H1 (cell line): ENCODE measurements around the gene OSGEPL1. TPM values are rescaled to one million over a fixed set of nuclear protein-coding genes. Genes with fewer than 3 reads are reported as not detected.

Experiments used
- CBX5 ChIP-seq: fragments of 300-800, 300-1000 bp; sonication (generic); IDR thresholded peaks from 2 replicates; pipeline ENCODE4 v1.7.1; 2016; ENCODE audit warnings: antibody characterized with exemption, low read length, low read depth
- CHD2 ChIP-seq: IDR thresholded peaks from 2 replicates; pipeline ENCODE4 v1.6.1; 2012; ENCODE audit warnings: low read length, improper control_type of control experiment
- CREB1 ChIP-seq: IDR thresholded peaks from 2 replicates; pipeline ENCODE4 v1.6.1; 2012; ENCODE audit warnings: inconsistent platforms
- CTBP2 ChIP-seq: IDR thresholded peaks from 2 replicates; pipeline ENCODE4 v1.7.0; 2011; ENCODE audit warnings: borderline replicate concordance, mild to moderate bottlenecking, moderate library complexity, mixed read lengths, low read length; ENCODE audit not compliant: insufficient read depth, insufficient read length
- EP300 ChIP-seq, 2 experiments: IDR thresholded peaks; 1 replicate in 1 of 2; 2 replicates in 1 of 2; pipeline ENCODE4 v1.6.1; 2011 to 2012; ENCODE audit warnings: low read depth in 2 of 2, low read length in 2 of 2, mild to moderate bottlenecking in 2 of 2, borderline replicate concordance in 1 of 2, inconsistent platforms in 1 of 2, moderate library complexity in 1 of 2
- FOSL1 ChIP-seq: IDR thresholded peaks from 2 replicates; pipeline ENCODE4 v1.6.1; 2011; ENCODE audit warnings: mild to moderate bottlenecking, low read depth, low read length, moderate library complexity; ENCODE audit not compliant: insufficient read depth
- GTF2F1 ChIP-seq: IDR thresholded peaks from 2 replicates; pipeline ENCODE4 v1.6.1; 2012; ENCODE audit warnings: low read depth, low read length, improper control_type of control experiment, borderline replicate concordance
- HDAC2 ChIP-seq, 2 experiments: fragments of 300-600 bp in 1 of 2; sonication (generic) in 1 of 2; IDR thresholded peaks; 2 replicates each; pipeline ENCODE4 v1.6.1; 2011 to 2012; ENCODE audit warnings: low read depth in 2 of 2, low read length in 2 of 2, mild to moderate bottlenecking in 2 of 2, moderate library complexity in 2 of 2, borderline replicate concordance in 1 of 2, inconsistent platforms in 1 of 2
- JUND ChIP-seq: IDR thresholded peaks from 2 replicates; pipeline ENCODE4 v1.6.1; 2011; ENCODE audit warnings: mild to moderate bottlenecking, improper control_type of control experiment, low read length
- KDM1A ChIP-seq: fragments of 200-600, 300-600 bp; sonication (generic); IDR thresholded peaks from 2 replicates; pipeline ENCODE4 v1.7.1; 2016; ENCODE audit warnings: mild to moderate bottlenecking, low read length, borderline replicate concordance
- KDM4A ChIP-seq: IDR thresholded peaks from one replicate; pipeline ENCODE4 v1.7.1; 2012; ENCODE audit warnings: low read depth, mild to moderate bottlenecking, moderate library complexity, low read length, inconsistent platforms; ENCODE audit not compliant: severe bottlenecking
- POLR2A ChIP-seq, 2 experiments: IDR thresholded peaks; 1 replicate in 1 of 2; 2 replicates in 1 of 2; pipeline ENCODE4 v1.6.1; 2011; ENCODE audit warnings: low read depth in 2 of 2, low read length in 2 of 2, mild to moderate bottlenecking in 2 of 2; ENCODE audit errors: control extremely low read depth in 1 of 2
- SIN3A ChIP-seq, 2 experiments: IDR thresholded peaks in 1 of 2; conservative IDR thresholded peaks in 1 of 2; 2 replicates each; pipeline ENCODE4 v1.6.1; 2011 to 2012; ENCODE audit warnings: low read length in 2 of 2, improper control_type of control experiment in 1 of 2, low read depth in 1 of 2, mild to moderate bottlenecking in 1 of 2
- SP1 ChIP-seq: IDR thresholded peaks from 2 replicates; pipeline ENCODE4 v1.6.1; 2011; ENCODE audit warnings: low read depth, low read length
- SP2 ChIP-seq: IDR thresholded peaks from 2 replicates; pipeline ENCODE4 v1.6.1; 2012; ENCODE audit warnings: mild to moderate bottlenecking, low read length, inconsistent platforms
- TAF1 ChIP-seq: IDR thresholded peaks from 2 replicates; pipeline ENCODE4 v1.6.1; 2011; ENCODE audit warnings: mild to moderate bottlenecking, low read depth, low read length
- TAF7 ChIP-seq: optimal IDR thresholded peaks from 2 replicates; pipeline ENCODE3; 2011; ENCODE audit warnings: low read depth, mild to moderate bottlenecking, inconsistent platforms, low read length, moderate library complexity, borderline replicate concordance
- TBP ChIP-seq: IDR thresholded peaks from 2 replicates; pipeline ENCODE4 v1.6.1; 2011; ENCODE audit warnings: low read depth, low read length, improper control_type of control experiment
- YY1 ChIP-seq: IDR thresholded peaks from 2 replicates; pipeline ENCODE4 v1.6.1; 2011; ENCODE audit warnings: low read depth, mild to moderate bottlenecking, low read length
- polyA plus RNA-seq, 7 experiments: library from polyadenylated mRNA; depleted of rRNA in 3 of 7; stranded (reverse) in 5 of 7; unstranded in 2 of 7; fragments of >200 nt in 5 of 7; fragments of 200-250 nt in 2 of 7; gene quantifications; 1 replicate in 5 of 7; 2 replicates in 1 of 7; 4 replicates in 1 of 7; pipeline versions ENCODE4 v1.2.1 to v1.2.3, GENCODE V29; 2011 to 2013; ENCODE audit warnings: missing spikeins in 2 of 7, mixed read lengths in 2 of 7
- total RNA-seq: library from RNA; stranded (reverse); fragmentation: NEBNext Ultra II Directional; extraction: Animal tissue kit (Norgen Biotek cat#: 25700); gene quantifications from 2 replicates; pipeline ENCODE4 v1.2.1, GENCODE V29; 2021
- TF ChIP-seq, protein P1 (sequence below): IDR thresholded peaks from 2 replicates; pipeline ENCODE4 v1.6.1; 2012; ENCODE audit warnings: inconsistent platforms
- TF ChIP-seq, protein P2 (sequence below): IDR thresholded peaks from 2 replicates; pipeline ENCODE4 v1.6.1; 2012; ENCODE audit warnings: inconsistent platforms

OSGEPL1 gene
- total and polyA plus RNA-seq, 2 of the 8 experiments (the other 6 are each of a cell fraction or from before 2014, with no cell fraction given): 7.1 to 15.7 TPM

DNA sequence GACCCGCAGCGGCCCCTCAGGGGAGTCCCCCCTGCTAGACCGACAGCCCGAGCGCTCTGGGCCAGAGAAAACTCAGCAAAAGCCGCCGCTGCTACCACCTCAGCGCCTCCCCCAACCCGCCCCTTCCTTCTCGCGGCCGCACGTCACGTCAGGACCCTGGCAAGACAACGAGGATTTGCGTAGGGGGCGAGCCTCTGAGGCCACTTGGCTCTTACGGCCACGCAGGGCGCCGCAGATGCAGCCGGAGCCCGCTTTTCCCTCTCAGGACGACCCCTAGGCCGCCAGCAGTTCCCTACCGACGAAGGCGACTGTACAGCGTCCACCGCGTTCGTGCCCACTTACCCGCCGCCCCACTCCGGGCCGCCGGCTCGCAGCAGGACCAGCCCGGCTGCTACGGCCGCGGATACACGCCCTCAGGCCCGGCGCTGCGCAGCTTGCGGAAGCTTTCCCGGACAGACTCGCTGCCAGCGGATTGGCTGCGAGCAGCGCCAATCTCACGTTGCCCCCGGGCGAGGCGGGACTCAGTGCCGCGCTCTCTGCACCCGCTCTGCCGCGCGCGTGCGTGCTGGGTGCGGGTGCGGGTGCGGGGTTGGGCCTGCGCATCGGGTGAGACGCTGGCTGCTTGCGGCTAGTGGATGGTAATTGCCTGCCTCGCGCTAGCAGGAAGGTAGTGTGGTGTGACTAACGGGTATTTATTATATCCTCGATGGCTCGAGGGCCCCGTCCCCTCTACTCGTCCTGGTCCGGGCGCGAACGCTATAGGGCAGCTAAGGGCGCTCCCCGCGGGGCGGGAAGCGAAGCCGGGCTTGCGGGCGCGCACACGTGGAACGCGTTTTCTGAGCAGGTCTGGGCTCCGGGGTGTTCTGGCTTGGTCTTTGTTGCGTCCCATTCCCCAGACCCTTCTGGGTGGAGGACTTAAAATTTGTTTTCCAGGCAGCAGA lies 21.6 kb upstream of the OSGEPL1 start, which contains the start of the genes ORMDL1 and PMS1 (continued):
- TF ChIP-seq YY1: 0 out of 2 replicates have a peak, but pooled peaks have one; percentile 30
- TF ChIP-seq EP300 (IDR thresholded peaks at IDR 0.05; ENCODE audit: borderline replicate concordance in 1 of 2, low read depth in 2 of 2, low read length in 2 of 2): no peak
- TF ChIP-seq, protein P1, sequence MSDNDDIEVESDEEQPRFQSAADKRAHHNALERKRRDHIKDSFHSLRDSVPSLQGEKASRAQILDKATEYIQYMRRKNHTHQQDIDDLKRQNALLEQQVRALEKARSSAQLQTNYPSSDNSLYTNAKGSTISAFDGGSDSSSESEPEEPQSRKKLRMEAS: peak; percentile 83
- peak; percentile 73 for TF ChIP-seq CREB1
- TF ChIP-seq TAF1: peak; percentile 84
- TF ChIP-seq TAF7: peak; percentile 37
- peak; percentile 94; the same call in 1 of the 2 replicates for TF ChIP-seq KDM1A
- TF ChIP-seq SP1: no peak; the same call in 1 of the 2 replicates
- TF ChIP-seq HDAC2 (IDR thresholded peaks at IDR 0.05; ENCODE audit: borderline replicate concordance in 1 of 2, low read depth in 2 of 2, low read length in 2 of 2): peak in 1 of 2 experiments; percentile 94; a peak in 2 of 4 replicates
- TF ChIP-seq CTBP2: no peak
- TF ChIP-seq GTF2F1: 0 out of 2 replicates have a peak, but pooled peaks have one; percentile 46
- peak; percentile 76 for TF ChIP-seq CHD2
- TF ChIP-seq SP2: peak; percentile 50; the same call in 1 of the 2 replicates
- TF ChIP-seq POLR2A (IDR thresholded peaks at IDR 0.05; ENCODE audit: control extremely low read depth in 1 of 2, low read depth in 2 of 2, low read length in 2 of 2): peak; percentile 90 to 94
- TF ChIP-seq JUND: no peak
- TF ChIP-seq KDM4A: peak; percentile 94
- TF ChIP-seq SIN3A (conservative IDR thresholded peaks at IDR 0.05 in 1 of 2, IDR thresholded peaks at IDR 0.05 in 1 of 2; ENCODE audit: low read depth in 1 of 2, low read length in 2 of 2): peak in 1 of 2 experiments; percentile 17; a peak in 1 of 4 replicates
- TF ChIP-seq, protein P2, sequence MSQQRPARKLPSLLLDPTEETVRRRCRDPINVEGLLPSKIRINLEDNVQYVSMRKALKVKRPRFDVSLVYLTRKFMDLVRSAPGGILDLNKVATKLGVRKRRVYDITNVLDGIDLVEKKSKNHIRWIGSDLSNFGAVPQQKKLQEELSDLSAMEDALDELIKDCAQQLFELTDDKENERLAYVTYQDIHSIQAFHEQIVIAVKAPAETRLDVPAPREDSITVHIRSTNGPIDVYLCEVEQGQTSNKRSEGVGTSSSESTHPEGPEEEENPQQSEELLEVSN: peak; percentile 91
- no peak for TF ChIP-seq CBX5
- peak; percentile 71 for TF ChIP-seq TBP
- TF ChIP-seq FOSL1: peak; percentile 67; the same call in 1 of the 2 replicates
